ENCODE results near the gene HEXB. TPM values are rescaled to one million over a fixed set of nuclear protein-coding genes. Genes with fewer than 3 reads are reported as not detected.

Gene HEXB
- total RNA-seq, 1 experiment from 2014 or later = 60.9 TPM

DNA sequence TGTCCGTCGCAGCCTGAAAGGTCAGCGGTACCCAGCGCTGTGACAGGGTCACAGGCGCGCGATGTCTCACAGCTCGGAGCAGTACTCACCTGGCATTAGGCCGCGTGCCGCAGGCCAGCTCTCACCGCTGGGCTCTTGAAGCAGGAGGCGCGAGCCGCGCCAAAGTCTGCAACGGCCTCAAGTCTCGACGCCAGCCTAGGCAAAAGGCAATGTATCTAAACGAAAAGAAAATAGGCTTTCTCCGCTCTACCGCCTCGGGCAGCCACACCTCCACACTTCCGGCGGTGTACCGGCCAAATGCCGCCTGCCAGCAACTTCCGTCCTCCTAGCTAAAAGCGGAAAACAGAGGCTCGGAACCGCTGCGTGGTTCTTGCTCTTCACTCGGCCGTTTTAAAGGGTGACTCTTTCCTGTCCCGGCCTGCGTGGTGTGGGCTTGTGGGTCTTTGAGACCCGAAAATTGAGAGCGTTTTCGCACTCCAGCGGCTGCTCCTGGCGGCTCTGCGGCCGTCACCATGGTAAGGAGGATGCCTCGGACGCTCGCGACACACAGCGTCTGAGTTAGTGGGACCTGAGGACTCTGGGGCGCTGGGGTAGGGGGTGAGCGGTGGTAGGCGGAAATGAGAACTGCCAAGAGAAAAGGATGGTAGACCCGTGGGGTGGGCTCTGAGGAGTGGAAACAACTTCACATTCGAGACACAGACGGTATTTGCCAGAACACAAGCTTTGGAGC is 82.0 kb downstream of the HEXB start, which contains the start of the genes GFM2 and NSA2 (continued):
- TF ChIP-seq, protein P1, sequence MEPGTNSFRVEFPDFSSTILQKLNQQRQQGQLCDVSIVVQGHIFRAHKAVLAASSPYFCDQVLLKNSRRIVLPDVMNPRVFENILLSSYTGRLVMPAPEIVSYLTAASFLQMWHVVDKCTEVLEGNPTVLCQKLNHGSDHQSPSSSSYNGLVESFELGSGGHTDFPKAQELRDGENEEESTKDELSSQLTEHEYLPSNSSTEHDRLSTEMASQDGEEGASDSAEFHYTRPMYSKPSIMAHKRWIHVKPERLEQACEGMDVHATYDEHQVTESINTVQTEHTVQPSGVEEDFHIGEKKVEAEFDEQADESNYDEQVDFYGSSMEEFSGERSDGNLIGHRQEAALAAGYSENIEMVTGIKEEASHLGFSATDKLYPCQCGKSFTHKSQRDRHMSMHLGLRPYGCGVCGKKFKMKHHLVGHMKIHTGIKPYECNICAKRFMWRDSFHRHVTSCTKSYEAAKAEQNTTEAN (CRISPR knock-in tag; IDR thresholded peaks at IDR 0.05) = no peak; the same call in 1 of the 2 replicates
- TF ChIP-seq, protein P2, sequence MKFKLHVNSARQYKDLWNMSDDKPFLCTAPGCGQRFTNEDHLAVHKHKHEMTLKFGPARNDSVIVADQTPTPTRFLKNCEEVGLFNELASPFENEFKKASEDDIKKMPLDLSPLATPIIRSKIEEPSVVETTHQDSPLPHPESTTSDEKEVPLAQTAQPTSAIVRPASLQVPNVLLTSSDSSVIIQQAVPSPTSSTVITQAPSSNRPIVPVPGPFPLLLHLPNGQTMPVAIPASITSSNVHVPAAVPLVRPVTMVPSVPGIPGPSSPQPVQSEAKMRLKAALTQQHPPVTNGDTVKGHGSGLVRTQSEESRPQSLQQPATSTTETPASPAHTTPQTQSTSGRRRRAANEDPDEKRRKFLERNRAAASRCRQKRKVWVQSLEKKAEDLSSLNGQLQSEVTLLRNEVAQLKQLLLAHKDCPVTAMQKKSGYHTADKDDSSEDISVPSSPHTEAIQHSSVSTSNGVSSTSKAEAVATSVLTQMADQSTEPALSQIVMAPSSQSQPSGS (CRISPR knock-in tag; IDR thresholded peaks at IDR 0.05; ENCODE audit: borderline replicate concordance, low read depth) = no peak
- TF ChIP-seq, protein P3, sequence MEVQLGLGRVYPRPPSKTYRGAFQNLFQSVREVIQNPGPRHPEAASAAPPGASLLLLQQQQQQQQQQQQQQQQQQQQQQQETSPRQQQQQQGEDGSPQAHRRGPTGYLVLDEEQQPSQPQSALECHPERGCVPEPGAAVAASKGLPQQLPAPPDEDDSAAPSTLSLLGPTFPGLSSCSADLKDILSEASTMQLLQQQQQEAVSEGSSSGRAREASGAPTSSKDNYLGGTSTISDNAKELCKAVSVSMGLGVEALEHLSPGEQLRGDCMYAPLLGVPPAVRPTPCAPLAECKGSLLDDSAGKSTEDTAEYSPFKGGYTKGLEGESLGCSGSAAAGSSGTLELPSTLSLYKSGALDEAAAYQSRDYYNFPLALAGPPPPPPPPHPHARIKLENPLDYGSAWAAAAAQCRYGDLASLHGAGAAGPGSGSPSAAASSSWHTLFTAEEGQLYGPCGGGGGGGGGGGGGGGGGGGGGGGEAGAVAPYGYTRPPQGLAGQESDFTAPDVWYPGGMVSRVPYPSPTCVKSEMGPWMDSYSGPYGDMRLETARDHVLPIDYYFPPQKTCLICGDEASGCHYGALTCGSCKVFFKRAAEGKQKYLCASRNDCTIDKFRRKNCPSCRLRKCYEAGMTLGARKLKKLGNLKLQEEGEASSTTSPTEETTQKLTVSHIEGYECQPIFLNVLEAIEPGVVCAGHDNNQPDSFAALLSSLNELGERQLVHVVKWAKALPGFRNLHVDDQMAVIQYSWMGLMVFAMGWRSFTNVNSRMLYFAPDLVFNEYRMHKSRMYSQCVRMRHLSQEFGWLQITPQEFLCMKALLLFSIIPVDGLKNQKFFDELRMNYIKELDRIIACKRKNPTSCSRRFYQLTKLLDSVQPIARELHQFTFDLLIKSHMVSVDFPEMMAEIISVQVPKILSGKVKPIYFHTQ (CRISPR knock-in tag; IDR thresholded peaks at IDR 0.05) = no peak
- TF ChIP-seq, protein P4, sequence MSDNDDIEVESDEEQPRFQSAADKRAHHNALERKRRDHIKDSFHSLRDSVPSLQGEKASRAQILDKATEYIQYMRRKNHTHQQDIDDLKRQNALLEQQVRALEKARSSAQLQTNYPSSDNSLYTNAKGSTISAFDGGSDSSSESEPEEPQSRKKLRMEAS (CRISPR knock-in tag; IDR thresholded peaks at IDR 0.05) = peak; percentile 73
- TF ChIP-seq NR1H2 (CRISPR knock-in tag; IDR thresholded peaks at IDR 0.05) (no peak), NR2C2 (CRISPR knock-in tag; IDR thresholded peaks at IDR 0.05) (no peak), RELA (CRISPR knock-in tag; IDR thresholded peaks at IDR 0.05; ENCODE audit: borderline replicate concordance) (no peak), SP1 (CRISPR knock-in tag; conservative IDR thresholded peaks at IDR 0.05) (peak; percentile 95), FOXK1 (CRISPR knock-in tag; IDR thresholded peaks at IDR 0.05) (peak; percentile 88), JAZF1 (CRISPR knock-in tag; IDR thresholded peaks at IDR 0.05) (no peak), GRHL2 (CRISPR knock-in tag; IDR thresholded peaks at IDR 0.05; ENCODE audit: insufficient replicate concordance, severe bottlenecking) (no peak), KAT7 (CRISPR knock-in tag; IDR thresholded peaks at IDR 0.05; ENCODE audit: borderline replicate concordance) (no peak), ZNF317 (CRISPR knock-in tag; IDR thresholded peaks at IDR 0.05; ENCODE audit: borderline replicate concordance, low read depth) (no peak), FOXJ3 (CRISPR knock-in tag; IDR thresholded peaks at IDR 0.05; ENCODE audit: borderline replicate concordance) (no peak), ZNF416 (CRISPR knock-in tag; IDR thresholded peaks at IDR 0.05) (no peak)
- TF ChIP-seq, protein P5, sequence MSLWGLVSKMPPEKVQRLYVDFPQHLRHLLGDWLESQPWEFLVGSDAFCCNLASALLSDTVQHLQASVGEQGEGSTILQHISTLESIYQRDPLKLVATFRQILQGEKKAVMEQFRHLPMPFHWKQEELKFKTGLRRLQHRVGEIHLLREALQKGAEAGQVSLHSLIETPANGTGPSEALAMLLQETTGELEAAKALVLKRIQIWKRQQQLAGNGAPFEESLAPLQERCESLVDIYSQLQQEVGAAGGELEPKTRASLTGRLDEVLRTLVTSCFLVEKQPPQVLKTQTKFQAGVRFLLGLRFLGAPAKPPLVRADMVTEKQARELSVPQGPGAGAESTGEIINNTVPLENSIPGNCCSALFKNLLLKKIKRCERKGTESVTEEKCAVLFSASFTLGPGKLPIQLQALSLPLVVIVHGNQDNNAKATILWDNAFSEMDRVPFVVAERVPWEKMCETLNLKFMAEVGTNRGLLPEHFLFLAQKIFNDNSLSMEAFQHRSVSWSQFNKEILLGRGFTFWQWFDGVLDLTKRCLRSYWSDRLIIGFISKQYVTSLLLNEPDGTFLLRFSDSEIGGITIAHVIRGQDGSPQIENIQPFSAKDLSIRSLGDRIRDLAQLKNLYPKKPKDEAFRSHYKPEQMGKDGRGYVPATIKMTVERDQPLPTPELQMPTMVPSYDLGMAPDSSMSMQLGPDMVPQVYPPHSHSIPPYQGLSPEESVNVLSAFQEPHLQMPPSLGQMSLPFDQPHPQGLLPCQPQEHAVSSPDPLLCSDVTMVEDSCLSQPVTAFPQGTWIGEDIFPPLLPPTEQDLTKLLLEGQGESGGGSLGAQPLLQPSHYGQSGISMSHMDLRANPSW (CRISPR knock-in tag; conservative IDR thresholded peaks at IDR 0.05; ENCODE audit: low read depth) = no peak
- TF ChIP-seq, protein P6, sequence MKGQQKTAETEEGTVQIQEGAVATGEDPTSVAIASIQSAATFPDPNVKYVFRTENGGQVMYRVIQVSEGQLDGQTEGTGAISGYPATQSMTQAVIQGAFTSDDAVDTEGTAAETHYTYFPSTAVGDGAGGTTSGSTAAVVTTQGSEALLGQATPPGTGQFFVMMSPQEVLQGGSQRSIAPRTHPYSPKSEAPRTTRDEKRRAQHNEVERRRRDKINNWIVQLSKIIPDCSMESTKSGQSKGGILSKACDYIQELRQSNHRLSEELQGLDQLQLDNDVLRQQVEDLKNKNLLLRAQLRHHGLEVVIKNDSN (CRISPR knock-in tag; IDR thresholded peaks at IDR 0.05) = peak; percentile 53; the same call in 1 of the 2 replicates
- TF ChIP-seq, protein P7, sequence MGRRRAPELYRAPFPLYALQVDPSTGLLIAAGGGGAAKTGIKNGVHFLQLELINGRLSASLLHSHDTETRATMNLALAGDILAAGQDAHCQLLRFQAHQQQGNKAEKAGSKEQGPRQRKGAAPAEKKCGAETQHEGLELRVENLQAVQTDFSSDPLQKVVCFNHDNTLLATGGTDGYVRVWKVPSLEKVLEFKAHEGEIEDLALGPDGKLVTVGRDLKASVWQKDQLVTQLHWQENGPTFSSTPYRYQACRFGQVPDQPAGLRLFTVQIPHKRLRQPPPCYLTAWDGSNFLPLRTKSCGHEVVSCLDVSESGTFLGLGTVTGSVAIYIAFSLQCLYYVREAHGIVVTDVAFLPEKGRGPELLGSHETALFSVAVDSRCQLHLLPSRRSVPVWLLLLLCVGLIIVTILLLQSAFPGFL (CRISPR knock-in tag; IDR thresholded peaks at IDR 0.05; ENCODE audit: borderline replicate concordance) = no peak
- TF ChIP-seq, protein P8, sequence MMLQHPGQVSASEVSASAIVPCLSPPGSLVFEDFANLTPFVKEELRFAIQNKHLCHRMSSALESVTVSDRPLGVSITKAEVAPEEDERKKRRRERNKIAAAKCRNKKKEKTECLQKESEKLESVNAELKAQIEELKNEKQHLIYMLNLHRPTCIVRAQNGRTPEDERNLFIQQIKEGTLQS (CRISPR knock-in tag; conservative IDR thresholded peaks at IDR 0.05) = no peak
- TF ChIP-seq, protein P9, sequence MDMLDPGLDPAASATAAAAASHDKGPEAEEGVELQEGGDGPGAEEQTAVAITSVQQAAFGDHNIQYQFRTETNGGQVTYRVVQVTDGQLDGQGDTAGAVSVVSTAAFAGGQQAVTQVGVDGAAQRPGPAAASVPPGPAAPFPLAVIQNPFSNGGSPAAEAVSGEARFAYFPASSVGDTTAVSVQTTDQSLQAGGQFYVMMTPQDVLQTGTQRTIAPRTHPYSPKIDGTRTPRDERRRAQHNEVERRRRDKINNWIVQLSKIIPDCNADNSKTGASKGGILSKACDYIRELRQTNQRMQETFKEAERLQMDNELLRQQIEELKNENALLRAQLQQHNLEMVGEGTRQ (CRISPR knock-in tag; IDR thresholded peaks at IDR 0.05) = 0 out of 2 replicates have a peak, but pooled peaks have one; percentile 31
